ENCODE results near the gene AMPD3.

The AMPD3 gene

GRCh38 chr11:10410844-10411200, 44.2 kb upstream of the AMPD3 start:
- no peak for TF ChIP-seq CTCF (IDR thresholded peaks at IDR 0.05; ENCODE audit: extremely low read depth, missing control alignments)
- DNase-seq (ENCODE audit: low spot score): no peak

- no peak for TF ChIP-seq CTCF (IDR thresholded peaks at IDR 0.05; ENCODE audit: extremely low read depth, missing control alignments)
Measured at GRCh38 chr11:10412266-10412665, 42.8 kb upstream of the AMPD3 start.

GRCh38 chr11:10413268-10413667, 41.8 kb upstream of the AMPD3 start:
- DNase-seq (ENCODE audit: low spot score): no peak
- no peak for TF ChIP-seq CTCF (IDR thresholded peaks at IDR 0.05; ENCODE audit: extremely low read depth, missing control alignments)

More at GRCh38 chr11:10412266-10412665, 42.8 kb upstream of the AMPD3 start:
- DNase-seq (ENCODE audit: low spot score): no peak

- no peak for DNase-seq (ENCODE audit: low spot score)
- no peak for TF ChIP-seq CTCF (IDR thresholded peaks at IDR 0.05; ENCODE audit: extremely low read depth, missing control alignments)
Measured at GRCh38 chr11:10414181-10414580, 40.9 kb upstream of the AMPD3 start.

GRCh38 chr11:10414659-10415058, 40.4 kb upstream of the AMPD3 start:
- no peak for DNase-seq (ENCODE audit: low spot score)
- no peak for TF ChIP-seq CTCF (IDR thresholded peaks at IDR 0.05; ENCODE audit: extremely low read depth, missing control alignments)

GRCh38 chr11:10415817-10416392, 39.2 kb upstream of the AMPD3 start:
- no peak for TF ChIP-seq CTCF (IDR thresholded peaks at IDR 0.05; ENCODE audit: extremely low read depth, missing control alignments)
- no peak for DNase-seq (ENCODE audit: low spot score)

GRCh38 chr11:10418259-10418949, 36.7 kb upstream of the AMPD3 start:
- TF ChIP-seq CTCF (IDR thresholded peaks at IDR 0.05; ENCODE audit: extremely low read depth, missing control alignments): no peak
- no peak for DNase-seq (ENCODE audit: low spot score)

Measured in GM20000 (cell line).